ENCODE measurements around the gene AKT3. TPM values are rescaled to one million over a fixed set of nuclear protein-coding genes. Genes with fewer than 3 reads are reported as not detected.

Gene AKT3
- total and polyA plus RNA-seq, 2 of the 8 experiments (the other 6 are each of a cell fraction or from before 2014, with no cell fraction given), result 6.0 to 36.4 TPM

GRCh38 chr1:243706563-243706962 is 143.5 kb downstream of the AKT3 start:
- Histone ChIP-seq H2AK5ac (ENCODE audit: low read depth, low read length) (no peak overlapping the region), H2BK15ac (ENCODE audit: low read length) (no peak overlapping the region), H3K4me2 (ENCODE audit: insufficient read depth in 1 of 2, low read depth in 2 of 2, low read length in 2 of 2) (no peak overlapping the region), H3K9me3 (ENCODE audit: insufficient read depth in 2 of 2, low read depth in 1 of 2, low read length in 1 of 2) (no peaks in the 10 kb centered on the region), H3K79me1 (ENCODE audit: low read depth, low read length) (no peaks in the 10 kb centered on the region), H2BK12ac (ENCODE audit: low read depth, low read length) (no peak overlapping the region), H2AFZ (ENCODE audit: low read length) (no peak overlapping the region), H2BK5ac (ENCODE audit: low read depth, low read length) (no peak overlapping the region), H3K4ac (replicated peaks; ENCODE audit: insufficient read length, low read depth, low read length) (no peak overlapping the region), H3K79me2 (ENCODE audit: control insufficient read depth in 1 of 2, insufficient read depth in 2 of 2, low read length in 2 of 2) (no peaks in the 10 kb centered on the region), H3K27ac (ENCODE audit: low read depth, low read length) (no peak overlapping the region), H3K56ac (replicated peaks; ENCODE audit: insufficient read length, low read depth, low read length) (no peak overlapping the region), H2BK20ac (ENCODE audit: low read length) (no peak overlapping the region), H4K8ac (ENCODE audit: extremely low read depth, insufficient read depth, low read length) (no peak overlapping the region), H3K36me3 (ENCODE audit: control insufficient read depth in 2 of 4, insufficient read depth in 4 of 4, low read length in 3 of 4) (no peaks in the 10 kb centered on the region), H3K9ac (replicated peaks in 1 of 4; ENCODE audit: extremely low read depth in 1 of 4, low read depth in 3 of 4, low read length in 3 of 4) (no peak overlapping the region; a peak in 1 of 7 replicates), H4K5ac (ENCODE audit: insufficient read length, low read depth, low read length) (no peak overlapping the region), H3K18ac (ENCODE audit: extremely low read depth, low read length) (no peak overlapping the region), H3K14ac (ENCODE audit: insufficient read length) (no peak overlapping the region), H3K4me1 (replicated peaks in 1 of 4; ENCODE audit: control insufficient read depth in 3 of 4, insufficient read depth in 4 of 4, low read length in 3 of 4) (peaks cover 0 to 3% (median 0%) of the 10 kb centered on the region in 4 experiments; a peak in 2 of 7 replicates), H3K23ac (ENCODE audit: insufficient read length) (no peak overlapping the region), H3K27me3 (replicated peaks in 1 of 4; ENCODE audit: control insufficient read depth in 3 of 4, extremely low read depth in 1 of 4, insufficient read depth in 3 of 4, low read length in 3 of 4) (no peaks in the 10 kb centered on the region), H2BK120ac (replicated peaks; ENCODE audit: low read depth, low read length) (no peak overlapping the region), H4K20me1 (replicated peaks in 1 of 2; ENCODE audit: control insufficient read depth in 1 of 2, insufficient read depth in 2 of 2, low read length in 2 of 2) (no peaks in the 10 kb centered on the region), H3K23me2 (ENCODE audit: low read depth, low read length) (no peaks in the 10 kb centered on the region), H4K91ac (replicated peaks; ENCODE audit: insufficient read length, low read length) (no peak overlapping the region), H3K4me3 (ENCODE audit: extremely low read depth in 1 of 4, insufficient read depth in 2 of 4, low read depth in 3 of 4, low read length in 4 of 4) (no peak overlapping the region)
- TF ChIP-seq HDAC6 (IDR thresholded peaks at IDR 0.05; ENCODE audit: low read depth, low read length) (no peak), SIX5 (IDR thresholded peaks at IDR 0.05; ENCODE audit: low read depth, low read length) (no peak), KDM1A (IDR thresholded peaks at IDR 0.05; ENCODE audit: borderline replicate concordance, low read length) (no peak), NRF1 (IDR thresholded peaks at IDR 0.05; ENCODE audit: low read depth, low read length) (no peak), TEAD4 (IDR thresholded peaks at IDR 0.05; ENCODE audit: low read depth, low read length) (no peak), ATF2 (IDR thresholded peaks at IDR 0.05; ENCODE audit: low read length) (no peak), YY1 (IDR thresholded peaks at IDR 0.05; ENCODE audit: low read depth, low read length) (no peak), JUND (IDR thresholded peaks at IDR 0.05; ENCODE audit: low read length) (no peak), POU5F1 (IDR thresholded peaks at IDR 0.05; ENCODE audit: low read depth, low read length) (no peak), SUZ12 (IDR thresholded peaks at IDR 0.05; ENCODE audit: low read length) (no peak), HDAC2 (IDR thresholded peaks at IDR 0.05; ENCODE audit: borderline replicate concordance in 1 of 2, low read depth in 2 of 2, low read length in 2 of 2) (no peak)
- FAIRE-seq, result no peak
- no peak for DNase-seq (ENCODE audit: low read depth in 1 of 2, low spot score in 2 of 2)
- WGBS, 2 experiments (ENCODE audit: extremely low coverage in 1 of 2, insufficient coverage in 1 of 2, insufficient read length in 1 of 2, insufficient replicate concordance in 2 of 2, low coverage in 1 of 2, low lambda C conversion rate in 2 of 2, missing lambda C conversion rate in 1 of 2), result 89% methylated on average over 2 of the region's 2 CpGs; no CpG with 5 or more reads in 1 of the 2 experiments
- ChIA-PET CTCF (ENCODE audit: partially characterized antibody) (interaction anchor here (0.9 to 1.4 kb wide), 8 partner anchors 10 to 566 kb away, joined by 3 to 7 read pairs (median 4); no protein-coding TSS in a partner anchor), POLR2A (ENCODE audit: partially characterized antibody) (no interaction called here)

All from H1 (cell line).